C4-2B (cell line): Measurements from ENCODE around the gene PRND.

Experiments used
- H3K27ac ChIP-seq: fragments of 450-650 bp; 2 replicates; pipeline ENCODE4 v1.5.1; 2017
- CTCF ChIP-seq: fragments of 450-650 bp; conservative IDR thresholded peaks from 2 replicates; pipeline ENCODE4 v1.5.1; 2017; ENCODE audit warnings: mild to moderate bottlenecking
- ZFX ChIP-seq: fragments of 450-650 bp; IDR thresholded peaks from 2 replicates; pipeline ENCODE4 v1.6.1; 2017

The PRND gene

GRCh38 chr20:4773736-4774135 lies 52.0 kb downstream of the PRND start:
- H3K27ac ChIP-seq, result no peak overlapping the region
- TF ChIP-seq CTCF (no peak), ZFX (no peak)

GRCh38 chr20:4774207-4774606 lies 52.5 kb downstream of the PRND start:
- H3K27ac ChIP-seq, result no peak overlapping the region
- no peak for TF ChIP-seq ZFX
- TF ChIP-seq CTCF, result no peak

GRCh38 chr20:4775322-4776078 lies 53.8 kb downstream of the PRND start:
- H3K27ac ChIP-seq, result no peak overlapping the region

GRCh38 chr20:4776079-4776630 lies 54.4 kb downstream of the PRND start:
- TF ChIP-seq CTCF (no peak), ZFX (no peak)
- H3K27ac ChIP-seq, result no peak overlapping the region

More at GRCh38 chr20:4775322-4776078, 53.8 kb downstream of the PRND start:
- no peak for TF ChIP-seq ZFX
